ENCODE data around the gene RGL1. TPM values are rescaled to one million over a fixed set of nuclear protein-coding genes. Genes with fewer than 3 reads are reported as not detected.

Gene RGL1
- total RNA-seq, 2 experiments from 2014 or later = 2.0 TPM

DNA sequence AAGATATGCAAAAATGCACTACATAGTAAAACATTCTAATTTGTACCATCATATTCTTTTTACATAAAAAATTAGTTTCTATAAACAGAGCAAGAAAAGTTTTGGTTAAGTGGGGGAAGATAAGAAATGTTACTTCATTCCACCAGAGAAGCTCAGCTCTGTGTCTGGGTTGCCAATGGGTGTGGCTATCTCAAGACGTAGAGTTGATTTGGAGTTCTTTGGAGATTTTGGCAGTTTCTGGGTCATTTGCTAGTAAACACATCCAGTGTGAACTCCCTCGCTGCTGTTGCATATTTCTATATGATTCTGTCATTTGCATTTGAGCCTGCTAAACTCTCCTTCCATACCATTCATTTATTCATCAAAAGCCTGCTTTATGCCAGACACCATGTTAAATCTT is 7.2 kb downstream of the RGL1 start:
- intact Hi-C loops (cut with DNase I, micrococcal nuclease) = no loop called here
- ChIA-PET POLR2A (no interaction called here), CTCF (no interaction called here)
- no peak for ATAC-seq
- H3K4me1 Mint-ChIP-seq = no peaks in the 10 kb centered on the region
- H3K27me3 Mint-ChIP-seq = peaks cover 4% of the 10 kb centered on the region
- no peaks in the 10 kb centered on the region for H3K36me3 Mint-ChIP-seq (ENCODE audit: low read depth)
- H3K9me3 Mint-ChIP-seq (ENCODE audit: low read depth) = no peaks in the 10 kb centered on the region
- H3K27ac Mint-ChIP-seq = no peak overlapping the region
- no peak for DNase-seq
- no peak overlapping the region for H3K4me3 Mint-ChIP-seq

GRCh38 chr1:183812686-183813569 is 8.0 kb downstream of the RGL1 start:
- Mint-ChIP-seq H3K4me3 (no peak overlapping the region), H3K36me3 (ENCODE audit: low read depth) (no peaks in the 10 kb centered on the region), H3K27me3 (peaks cover 2% of the 10 kb centered on the region), H3K9me3 (ENCODE audit: low read depth) (no peaks in the 10 kb centered on the region), H3K27ac (no peak overlapping the region), H3K4me1 (no peaks in the 10 kb centered on the region)
- CTCF ChIA-PET = interaction anchor here (1.1 kb wide), 1 partner anchor 158 kb away, joined by 3 read pairs; no protein-coding TSS in a partner anchor
- DNase-seq (no peak), ATAC-seq (no peak)
- intact Hi-C loops (cut with DNase I, micrococcal nuclease) = no loop called here
- POLR2A ChIA-PET = no interaction called here

DNA sequence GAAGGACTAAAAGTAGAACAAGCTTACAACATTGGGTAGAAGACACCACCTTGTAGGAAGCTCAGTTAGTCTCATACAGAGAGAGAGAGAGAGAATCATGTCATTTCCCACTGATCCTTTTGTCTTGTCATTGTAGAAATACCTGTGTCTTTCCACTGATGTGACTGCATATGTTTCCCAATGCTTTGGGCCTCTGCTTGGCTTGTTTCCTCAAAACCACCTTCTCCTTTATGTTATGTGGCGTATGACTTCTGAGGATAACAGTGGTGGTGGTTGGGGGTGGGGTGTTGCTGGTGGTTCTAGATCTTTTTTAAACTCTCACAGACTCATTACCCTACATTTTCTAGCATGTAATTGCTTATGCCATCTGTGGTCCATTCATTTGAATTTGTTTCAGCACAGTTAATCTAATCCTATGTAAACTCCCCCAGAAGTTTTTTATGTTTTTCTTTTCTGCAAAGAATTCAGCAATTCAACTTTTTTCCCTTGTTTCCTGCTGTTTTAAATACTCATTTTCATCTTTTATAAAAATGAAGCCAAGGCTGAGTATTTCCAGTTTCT is 9.3 kb downstream of the RGL1 start:
- DNase-seq (no peak), ATAC-seq (no peak)
- no peaks in the 10 kb centered on the region for H3K36me3 Mint-ChIP-seq (ENCODE audit: low read depth)
- no peak overlapping the region for H3K27ac Mint-ChIP-seq
- no peaks in the 10 kb centered on the region for H3K27me3 Mint-ChIP-seq
- ChIA-PET CTCF (interaction anchor here (1.1 kb wide), 1 partner anchor 159 kb away, joined by 3 read pairs; no protein-coding TSS in a partner anchor), POLR2A (no interaction called here)
- H3K9me3 Mint-ChIP-seq (ENCODE audit: low read depth) = no peaks in the 10 kb centered on the region
- intact Hi-C loops (cut with DNase I, micrococcal nuclease) = no loop called here
- H3K4me1 Mint-ChIP-seq = no peaks in the 10 kb centered on the region
- no peak overlapping the region for H3K4me3 Mint-ChIP-seq

GRCh38 chr1:183816110-183816509 is 11.2 kb downstream of the RGL1 start:
- H3K4me3 Mint-ChIP-seq = no peak overlapping the region
- H3K36me3 Mint-ChIP-seq (ENCODE audit: low read depth) = no peaks in the 10 kb centered on the region
- ChIA-PET POLR2A (no interaction called here), CTCF (no interaction called here)
- no peaks in the 10 kb centered on the region for H3K27me3 Mint-ChIP-seq
- no peaks in the 10 kb centered on the region for H3K9me3 Mint-ChIP-seq (ENCODE audit: low read depth)
- no peaks in the 10 kb centered on the region for H3K4me1 Mint-ChIP-seq
- intact Hi-C loops (cut with DNase I, micrococcal nuclease) = no loop called here
- ATAC-seq = no peak
- H3K27ac Mint-ChIP-seq = no peak overlapping the region
- DNase-seq = no peak

GRCh38 chr1:183817576-183818288 is 12.8 kb downstream of the RGL1 start:
- H3K4me1 Mint-ChIP-seq = no peaks in the 10 kb centered on the region
- POLR2A ChIA-PET = no interaction called here
- ATAC-seq (no peak), DNase-seq (no peak)
- intact Hi-C loops (cut with DNase I, micrococcal nuclease) = no loop called here
- no peaks in the 10 kb centered on the region for H3K9me3 Mint-ChIP-seq (ENCODE audit: low read depth)
- no peak overlapping the region for H3K27ac Mint-ChIP-seq
- no peak overlapping the region for H3K4me3 Mint-ChIP-seq
- H3K27me3 Mint-ChIP-seq = no peaks in the 10 kb centered on the region
- H3K36me3 Mint-ChIP-seq (ENCODE audit: low read depth) = no peaks in the 10 kb centered on the region
- CTCF ChIA-PET = interaction anchor here (0.7 kb wide), 1 partner anchor 41 kb away, joined by 3 read pairs; no protein-coding TSS in a partner anchor

DNA sequence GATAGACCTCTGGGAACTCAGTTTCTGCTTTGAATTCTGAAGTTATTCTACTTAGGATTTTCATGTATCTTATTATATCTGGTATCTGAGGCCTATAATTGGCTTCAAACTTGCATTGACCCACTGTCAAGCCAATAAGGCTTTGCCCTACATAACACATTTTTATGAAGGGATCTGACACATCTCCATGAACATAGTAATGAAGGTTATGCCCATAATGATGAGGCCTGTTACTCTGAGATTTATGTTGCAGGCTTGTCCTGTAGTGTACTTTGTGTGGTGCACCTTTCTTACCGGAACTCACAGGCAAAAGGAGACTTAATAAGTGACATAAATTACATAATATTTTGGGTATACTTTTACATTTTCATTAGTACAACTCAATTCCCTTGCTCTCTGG is 14.1 kb downstream of the RGL1 start:
- no peak for ATAC-seq
- CTCF ChIA-PET = no interaction called here

DNA sequence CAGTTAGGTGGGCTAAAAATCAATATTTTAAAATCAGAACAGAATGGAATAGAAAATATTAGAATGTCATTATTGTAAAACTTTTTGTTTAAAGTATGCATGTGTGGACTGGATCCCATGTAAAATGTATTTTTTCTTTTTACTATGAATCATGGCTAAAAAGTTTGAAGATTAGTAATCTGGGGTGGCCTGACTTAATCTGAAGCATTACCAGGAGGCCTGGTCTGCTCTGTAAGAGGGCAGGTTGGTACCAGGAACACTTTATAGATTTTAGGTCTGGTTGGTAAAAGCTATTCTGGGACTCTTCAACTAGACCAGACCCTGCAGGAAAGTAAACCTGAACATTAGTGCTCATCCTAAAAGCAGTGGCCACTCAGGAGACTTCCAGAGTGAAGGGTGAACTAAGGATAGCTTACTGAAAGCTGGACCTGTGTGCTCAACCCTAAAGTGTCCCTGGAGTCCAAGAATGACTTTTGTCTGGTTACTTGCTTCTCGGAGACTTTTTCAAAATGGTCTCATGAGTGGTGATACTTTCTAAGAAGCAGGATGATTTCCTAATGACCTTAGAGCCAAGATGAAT is 16.5 kb downstream of the RGL1 start:
- CTCF ChIA-PET = no interaction called here
- H3K4me1 Mint-ChIP-seq = no peaks in the 10 kb centered on the region
- H3K36me3 Mint-ChIP-seq (ENCODE audit: low read depth) = no peaks in the 10 kb centered on the region
- H3K9me3 Mint-ChIP-seq (ENCODE audit: low read depth) = no peaks in the 10 kb centered on the region
- intact Hi-C loops (cut with DNase I, micrococcal nuclease) = no loop called here
- no peak overlapping the region for H3K27ac Mint-ChIP-seq
- ATAC-seq = no peak
- H3K4me3 Mint-ChIP-seq = no peak overlapping the region
- H3K27me3 Mint-ChIP-seq = no peaks in the 10 kb centered on the region
- no peak for DNase-seq
- POLR2A ChIA-PET = no interaction called here

More for the DNA sequence above, 14.1 kb downstream of the RGL1 start:
- Mint-ChIP-seq H3K9me3 (ENCODE audit: low read depth) (no peaks in the 10 kb centered on the region), H3K27ac (no peak overlapping the region), H3K4me1 (no peaks in the 10 kb centered on the region), H3K27me3 (no peaks in the 10 kb centered on the region), H3K36me3 (ENCODE audit: low read depth) (no peaks in the 10 kb centered on the region), H3K4me3 (no peak overlapping the region)
- intact Hi-C loops (cut with DNase I, micrococcal nuclease) = no loop called here
- POLR2A ChIA-PET = no interaction called here
- no peak for DNase-seq

- Mint-ChIP-seq H3K27me3 (no peaks in the 10 kb centered on the region), H3K9me3 (ENCODE audit: low read depth) (no peaks in the 10 kb centered on the region), H3K27ac (no peak overlapping the region), H3K36me3 (ENCODE audit: low read depth) (no peaks in the 10 kb centered on the region), H3K4me1 (no peaks in the 10 kb centered on the region), H3K4me3 (no peak overlapping the region)
- ATAC-seq = no peak
- DNase-seq = no peak
- intact Hi-C loops (cut with DNase I, micrococcal nuclease) = no loop called here
- POLR2A ChIA-PET = no interaction called here
- CTCF ChIA-PET = interaction anchor here (0.6 to 1.7 kb wide), 2 partner anchors 11 to 203 kb away, joined by 4 read pairs; no protein-coding TSS in a partner anchor
Observed at GRCh38 chr1:183821889-183822611, 17.1 kb downstream of the RGL1 start.

- Mint-ChIP-seq H3K27ac (no peak overlapping the region), H3K9me3 (ENCODE audit: low read depth) (no peaks in the 10 kb centered on the region), H3K36me3 (ENCODE audit: low read depth) (no peaks in the 10 kb centered on the region), H3K4me3 (no peak overlapping the region), H3K27me3 (no peaks in the 10 kb centered on the region), H3K4me1 (no peaks in the 10 kb centered on the region)
- no peak for DNase-seq
- ChIA-PET CTCF (interaction anchor here (0.7 kb wide), 1 partner anchor 1640 kb away, joined by 3 read pairs; no protein-coding TSS in a partner anchor), POLR2A (no interaction called here)
- intact Hi-C loops (cut with DNase I, micrococcal nuclease) = no loop called here
- ATAC-seq = no peak
Observed at GRCh38 chr1:183824291-183824690, 19.4 kb downstream of the RGL1 start.

GRCh38 chr1:183827801-183828200 is 22.9 kb downstream of the RGL1 start:
- no peak for ATAC-seq
- Mint-ChIP-seq H3K4me1 (no peaks in the 10 kb centered on the region), H3K36me3 (ENCODE audit: low read depth) (no peaks in the 10 kb centered on the region), H3K4me3 (no peak overlapping the region), H3K27me3 (no peaks in the 10 kb centered on the region), H3K27ac (no peak overlapping the region), H3K9me3 (ENCODE audit: low read depth) (no peaks in the 10 kb centered on the region)
- no peak for DNase-seq
- intact Hi-C loops (cut with DNase I, micrococcal nuclease) = no loop called here
- CTCF ChIA-PET = no interaction called here
- POLR2A ChIA-PET = no interaction called here

DNA sequence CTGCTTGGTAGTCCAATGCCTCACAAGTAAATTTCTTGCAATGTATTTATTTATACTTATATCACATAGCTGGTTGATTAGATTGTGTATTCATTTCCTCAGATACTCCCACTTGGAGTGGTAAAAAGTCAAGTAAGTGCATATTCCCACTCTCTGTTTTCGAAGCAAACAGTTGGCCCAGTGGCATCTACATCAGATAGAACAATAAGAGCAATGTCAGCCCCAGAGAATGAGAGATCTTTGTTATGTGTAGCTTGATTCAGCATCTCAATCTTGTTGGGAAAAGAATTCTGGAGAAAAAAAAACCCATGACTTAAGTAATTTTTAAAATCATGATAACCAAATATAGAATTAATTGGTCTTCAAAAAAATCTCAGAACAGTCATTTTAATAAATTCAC is 25.5 kb downstream of the RGL1 start:
- ChIA-PET CTCF (no interaction called here), POLR2A (no interaction called here)
- H3K4me3 Mint-ChIP-seq = no peak overlapping the region
- no peaks in the 10 kb centered on the region for H3K9me3 Mint-ChIP-seq (ENCODE audit: low read depth)
- no peaks in the 10 kb centered on the region for H3K36me3 Mint-ChIP-seq (ENCODE audit: low read depth)
- intact Hi-C loops (cut with DNase I, micrococcal nuclease) = no loop called here
- DNase-seq (no peak), ATAC-seq (no peak)
- H3K27me3 Mint-ChIP-seq = no peaks in the 10 kb centered on the region
- no peaks in the 10 kb centered on the region for H3K4me1 Mint-ChIP-seq
- H3K27ac Mint-ChIP-seq = no peak overlapping the region
